Measurements from ENCODE around the gene RALY.

The RALY gene

DNA sequence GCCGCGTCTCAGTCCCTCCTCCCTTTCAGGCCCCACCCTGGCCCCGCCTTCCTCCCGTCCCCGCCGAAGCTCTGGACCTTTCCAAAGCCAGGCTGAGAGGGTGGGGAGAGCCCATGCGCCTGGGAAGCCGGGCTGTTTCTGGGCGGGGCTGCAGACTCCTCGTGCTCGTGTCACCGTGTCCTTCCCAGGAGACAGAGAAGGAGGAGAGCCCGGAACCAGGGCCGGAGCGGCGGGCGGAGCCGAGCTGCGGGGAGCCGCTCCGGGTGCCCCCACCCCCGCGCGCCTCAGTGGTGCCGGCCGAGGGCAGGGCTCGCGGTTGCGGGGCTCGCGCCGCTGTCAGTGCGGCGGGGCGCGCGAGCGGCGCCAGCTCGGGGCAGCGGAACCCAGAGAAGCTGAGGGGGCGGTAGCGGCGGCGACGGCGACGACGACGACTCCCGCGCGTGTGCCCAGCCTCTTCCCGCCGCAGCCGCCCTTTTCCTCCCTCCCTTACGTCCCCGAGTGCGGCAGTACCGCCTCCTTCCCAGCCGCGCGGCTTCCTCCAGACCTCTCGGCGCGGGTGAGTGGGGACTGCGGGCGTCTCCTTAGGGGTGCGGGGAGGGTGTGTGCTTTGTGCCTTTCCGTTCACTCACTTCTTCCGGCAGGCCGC is at the start of gene RALY:
Gene RALY, plus strand, starts transcription at position 336 of the 646 bp plus-strand sequence. CDS start 78,164 bp downstream, outside the sequence.
- peak; percentile 100 for DNase-seq

DNA sequence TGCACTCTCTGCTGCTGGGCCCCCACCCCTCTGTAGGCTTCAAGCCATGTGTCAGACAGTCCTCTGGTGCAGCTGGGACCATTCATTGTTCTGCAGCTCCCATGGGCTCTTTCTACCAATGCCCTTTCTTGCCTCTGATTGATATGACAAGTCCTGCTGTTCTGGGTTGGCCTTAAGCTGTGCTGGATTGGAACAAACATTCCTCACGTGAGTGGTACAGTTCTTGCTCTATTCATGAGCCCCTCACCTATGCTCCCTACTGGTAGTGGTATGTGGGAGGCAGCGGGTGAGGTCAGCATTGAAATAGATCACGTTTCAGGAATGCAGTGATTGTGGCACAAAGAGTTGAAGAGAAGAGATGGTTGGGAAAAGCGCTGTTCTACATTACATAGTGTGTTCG is 48.8 kb upstream of the RALY start:
- no peak for DNase-seq

DNA sequence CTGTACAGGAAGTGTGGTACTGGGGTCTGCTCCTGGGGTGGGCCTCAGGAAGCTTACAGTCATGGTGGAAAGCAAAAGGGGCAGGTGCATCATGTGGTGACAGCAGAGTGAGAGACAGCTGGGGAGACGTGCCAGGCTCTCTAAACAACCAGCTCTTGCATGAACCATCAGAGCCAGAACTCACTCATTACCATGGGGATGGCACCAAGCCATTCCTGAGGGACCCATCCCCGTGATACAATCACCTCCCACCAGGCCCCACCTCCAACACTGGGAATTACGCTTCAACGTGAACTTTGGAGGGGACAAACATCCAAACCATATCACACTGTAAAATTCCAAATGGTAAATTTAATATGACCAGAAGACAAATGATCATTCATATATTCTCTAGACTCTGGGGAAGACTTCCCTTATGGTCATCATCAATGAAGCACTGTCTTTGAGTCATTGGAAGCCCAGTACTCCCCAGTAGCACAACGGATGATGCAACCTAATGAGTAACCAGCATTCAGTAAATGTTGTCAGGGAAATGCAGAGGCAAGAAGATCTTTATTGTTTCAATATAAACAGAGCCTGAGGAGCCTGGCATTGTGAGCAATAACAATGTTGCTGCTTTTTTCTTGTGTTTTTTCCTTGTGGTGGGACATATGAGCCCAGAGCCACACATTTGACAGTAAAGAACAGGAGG is 48.2 kb upstream of the RALY start:
- peak; percentile 35 for DNase-seq

DNA sequence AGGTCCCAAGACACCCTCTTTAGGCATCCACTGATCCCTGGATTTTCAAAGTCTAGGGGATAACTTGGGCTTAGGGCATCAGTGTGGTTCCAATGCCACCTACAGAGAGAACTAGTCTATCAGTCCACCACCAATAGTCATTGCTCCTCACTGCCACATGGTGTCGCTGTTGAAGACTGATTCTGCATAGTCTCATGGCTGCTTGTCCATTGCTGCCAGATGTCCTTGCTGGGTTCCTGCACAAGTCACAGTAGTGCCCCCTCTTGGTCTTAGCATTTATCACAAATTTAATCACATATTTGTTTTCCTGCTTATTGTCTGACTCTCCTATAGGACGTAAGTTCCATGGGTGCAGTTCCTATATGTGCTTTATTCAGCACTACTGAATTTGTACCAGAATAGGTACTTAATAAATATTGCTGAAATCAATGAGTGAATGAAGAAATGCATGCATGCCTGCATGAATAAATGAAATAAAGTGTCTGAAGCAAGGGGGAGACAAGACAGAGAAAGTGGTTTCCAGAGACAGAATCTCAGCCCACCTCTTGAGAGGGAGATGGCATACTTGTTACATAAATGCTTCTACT is 45.9 kb upstream of the RALY start:
- no peak for DNase-seq

DNA sequence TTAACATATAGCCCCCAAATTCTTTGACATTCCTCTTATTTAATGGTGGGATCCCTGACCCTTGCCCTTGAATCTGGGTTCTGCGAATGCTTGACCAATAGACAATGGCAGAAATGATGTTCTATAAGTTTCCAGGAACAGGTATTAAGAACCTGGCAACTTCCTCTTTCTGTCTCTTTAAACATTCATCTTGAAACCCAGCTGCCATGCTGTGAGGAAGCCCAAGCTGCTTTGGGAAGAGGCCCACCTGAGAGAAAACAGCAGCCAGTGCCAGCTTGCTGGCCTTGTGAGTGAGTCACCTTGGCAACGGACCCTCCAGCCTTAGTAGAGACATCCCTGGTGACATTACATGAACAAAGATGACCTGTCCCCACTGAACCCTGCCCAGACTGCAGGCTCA is 45.2 kb upstream of the RALY start:
- no peak for DNase-seq

DNA sequence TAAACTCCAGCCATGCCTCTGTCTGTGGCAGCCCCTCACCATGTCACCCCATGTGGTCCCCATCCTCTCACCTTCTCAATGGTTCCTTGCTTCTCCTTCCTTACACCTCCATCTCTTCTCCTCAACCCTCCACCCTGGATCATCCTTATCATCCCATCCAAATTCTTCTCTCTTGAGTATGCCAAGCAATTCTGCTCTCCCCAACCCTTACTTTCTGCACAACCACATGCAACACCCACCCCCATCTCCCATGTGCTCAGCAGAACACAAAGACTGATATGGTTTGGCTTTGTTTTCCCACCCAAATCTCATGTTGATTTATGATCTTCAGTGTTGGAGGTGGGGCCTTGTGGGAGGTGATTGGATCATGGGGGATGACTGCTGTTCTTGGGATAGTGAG is 42.5 kb upstream of the RALY start:
- DNase-seq: no peak

DNA sequence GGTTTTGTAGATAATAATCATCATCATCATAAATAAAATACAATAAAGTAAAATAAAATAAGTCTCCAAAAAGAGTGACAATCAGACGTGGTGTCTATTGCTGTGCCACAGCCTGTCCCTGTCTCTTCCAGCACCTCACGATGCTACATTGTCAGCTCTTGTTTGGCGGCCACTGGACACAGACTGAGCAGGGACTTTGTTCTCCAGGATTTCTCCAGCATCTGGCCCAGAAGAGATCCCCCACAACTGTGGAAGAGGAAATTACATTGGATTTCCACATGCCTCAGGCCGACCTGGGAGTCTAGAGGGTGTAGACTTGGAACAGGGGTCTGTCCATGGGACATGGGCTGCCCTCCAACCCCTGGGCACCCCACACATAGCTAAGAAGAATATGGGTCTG is 39.2 kb upstream of the RALY start:
- no peak for DNase-seq

DNA sequence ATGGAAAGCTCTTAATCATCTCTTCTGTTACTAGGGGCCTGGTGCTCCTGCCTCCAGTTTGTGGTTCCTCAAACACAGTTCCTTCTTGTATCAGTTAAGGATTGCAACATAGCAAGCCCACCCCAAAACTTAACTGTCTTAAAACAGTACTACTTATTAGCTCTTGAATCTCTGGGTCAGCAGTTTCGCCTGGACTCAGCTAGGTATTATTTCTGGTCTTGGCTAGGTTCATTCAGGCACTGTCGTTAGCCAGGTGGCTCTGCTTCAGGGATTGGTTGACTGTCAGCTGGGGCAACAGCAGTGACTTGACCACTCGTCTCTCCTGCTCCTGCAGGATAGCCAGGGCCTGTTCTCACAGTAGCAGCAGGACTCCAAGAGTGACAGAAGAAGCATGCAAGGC is 30.0 kb upstream of the RALY start:
- no peak for DNase-seq

DNA sequence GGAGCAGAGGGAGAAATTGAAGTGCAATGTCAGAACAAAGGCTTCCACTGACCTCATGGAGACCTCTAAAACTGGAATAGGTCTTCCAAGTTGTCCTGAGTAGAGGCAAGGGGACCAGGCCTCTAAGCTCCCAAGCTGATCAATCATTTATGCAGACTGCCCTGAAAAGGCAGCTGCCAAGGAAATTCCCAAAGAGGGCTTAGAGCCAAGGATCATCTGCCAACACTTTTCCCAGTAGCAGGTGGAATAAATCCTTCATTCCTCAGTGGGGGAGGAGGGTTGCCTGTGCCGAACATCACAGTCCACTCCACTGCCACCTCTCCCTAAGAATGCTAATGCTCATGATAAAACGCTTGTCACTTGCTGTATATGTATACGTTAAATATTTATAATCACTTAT is 29.3 kb upstream of the RALY start:
- no peak for DNase-seq

DNA sequence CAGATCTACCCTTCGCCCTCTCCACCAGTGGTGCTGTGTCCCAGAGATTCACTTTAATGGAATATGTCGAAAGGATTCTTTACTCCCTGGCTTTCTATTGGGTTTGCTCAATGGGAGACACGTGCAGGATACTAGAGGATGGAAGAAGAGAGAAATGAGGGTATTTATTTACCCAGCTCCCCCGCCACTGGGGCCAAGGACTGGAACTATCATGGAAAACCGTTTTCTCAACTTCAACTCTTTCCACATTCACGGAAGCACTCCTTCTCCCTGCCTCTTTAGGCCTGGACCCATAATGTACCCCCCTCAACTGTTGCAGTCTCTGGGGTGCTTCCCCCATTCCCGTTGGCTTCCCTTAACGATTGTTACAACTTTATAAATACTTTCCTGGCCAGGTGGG is 26.6 kb upstream of the RALY start:
- no peak for DNase-seq

DNA sequence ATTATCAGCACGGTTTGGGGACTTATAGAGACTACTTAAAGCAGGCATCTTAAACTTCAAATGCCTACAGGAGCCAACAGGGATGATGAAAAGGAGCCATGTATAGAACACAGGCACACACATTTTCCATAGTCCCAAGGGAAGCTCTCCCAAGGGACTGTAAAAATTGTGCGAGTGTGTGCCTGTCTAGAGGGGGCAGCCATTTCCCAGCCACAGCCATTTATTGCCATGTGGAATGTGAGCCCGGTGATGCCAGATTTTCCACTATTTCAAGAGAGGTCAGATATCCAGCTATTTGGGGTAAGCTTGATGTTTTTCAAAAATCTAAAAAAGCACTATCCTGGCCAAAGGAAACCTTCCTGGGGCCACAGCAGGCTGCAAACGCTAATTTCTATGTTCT is 24.1 kb upstream of the RALY start:
- no peak for DNase-seq

DNA sequence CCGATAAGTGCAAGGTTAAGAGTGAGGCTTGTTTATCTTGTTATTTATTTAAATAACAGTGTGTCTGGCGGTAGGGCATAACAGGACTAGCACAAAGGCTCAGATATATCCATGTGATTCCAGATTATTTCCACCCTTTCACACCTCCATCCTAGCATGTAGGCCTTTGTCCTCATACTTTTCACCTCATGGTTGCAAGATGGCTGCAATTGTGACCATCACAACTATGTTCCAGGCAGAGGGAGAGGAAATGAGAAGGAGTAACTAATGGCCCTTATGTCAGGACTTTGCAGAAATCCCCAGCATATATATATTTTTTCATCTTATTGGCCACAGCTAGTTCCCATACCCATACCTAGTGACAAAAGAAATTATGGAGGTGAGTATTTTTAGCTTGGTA is 23.5 kb upstream of the RALY start:
- DNase-seq: no peak

DNA sequence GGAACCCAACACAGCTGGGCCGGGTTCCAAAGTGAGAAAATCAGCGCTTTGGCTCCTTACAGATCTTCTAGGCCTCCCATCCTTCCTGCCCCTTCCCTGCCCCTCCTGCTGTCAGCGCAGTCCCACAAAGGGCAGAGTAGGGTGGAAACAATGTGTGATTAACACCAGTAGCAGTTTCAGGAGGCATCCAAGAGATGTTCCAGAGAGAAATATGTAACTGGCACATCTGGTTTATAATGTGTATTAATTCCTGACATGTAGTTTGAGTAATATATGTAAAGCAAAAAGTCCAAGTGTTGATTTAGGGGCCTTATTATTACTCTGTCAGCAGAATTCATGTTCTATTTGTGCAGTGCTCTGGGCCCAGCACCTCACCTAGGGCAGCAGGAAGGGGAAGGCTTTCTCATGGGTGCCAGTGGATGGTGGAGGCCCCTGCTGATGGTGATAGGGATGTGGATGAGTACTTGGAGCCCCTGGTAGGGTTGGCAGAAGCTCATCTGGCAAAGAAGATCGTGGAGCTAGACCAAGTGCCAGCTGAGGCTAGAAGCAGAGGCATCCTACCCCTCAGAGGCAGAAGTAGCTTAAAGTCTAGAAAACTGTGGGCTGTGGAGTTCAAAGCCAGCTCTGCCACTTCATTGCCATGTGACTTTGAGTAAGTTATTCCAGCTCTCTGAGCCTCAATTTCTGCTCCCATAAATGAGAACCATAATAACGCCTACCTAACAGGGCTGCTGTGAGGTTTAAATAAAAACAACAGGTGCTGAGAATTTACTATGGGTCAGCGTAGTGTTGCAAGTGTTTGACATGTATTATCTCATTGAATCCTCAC is 22.4 kb upstream of the RALY start:
- DNase-seq: no peak

DNA sequence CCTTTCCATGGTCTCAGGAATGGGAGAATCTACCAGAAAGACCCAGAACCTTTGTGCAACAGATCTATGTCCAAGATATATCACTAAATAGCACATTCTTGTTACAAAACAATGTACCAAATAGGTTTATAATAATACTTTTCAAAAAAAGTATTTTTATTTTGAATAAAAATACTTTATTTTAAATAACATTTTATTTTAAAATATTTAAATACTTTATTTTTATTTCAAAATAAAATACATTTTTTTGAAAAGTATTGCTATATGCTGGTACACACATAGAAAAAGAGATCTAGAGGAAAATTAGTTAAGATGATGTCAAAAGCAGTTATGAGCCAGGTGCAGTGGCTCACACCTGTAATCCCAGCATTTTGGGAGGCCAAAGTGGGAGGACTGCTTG is 16.8 kb upstream of the RALY start:
- DNase-seq: no peak

DNA sequence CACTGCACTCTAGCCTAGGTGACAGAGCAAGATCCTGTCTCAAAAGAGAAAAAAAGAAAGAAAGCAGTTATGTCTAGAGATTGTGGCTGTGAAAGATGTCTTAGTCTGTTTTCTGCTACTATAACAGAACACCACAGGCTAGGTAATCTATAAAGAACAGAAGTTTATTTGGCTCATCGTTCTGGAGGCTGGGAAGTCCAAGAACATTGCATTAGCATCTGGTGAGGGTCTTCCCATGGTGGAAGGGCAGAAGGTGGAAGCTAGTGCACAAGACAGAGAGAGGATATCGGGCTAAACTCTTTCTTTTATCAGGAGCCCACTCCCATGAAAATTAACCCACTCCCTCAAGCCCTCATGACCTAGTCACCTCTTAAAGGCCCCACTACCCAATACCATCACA is 16.2 kb upstream of the RALY start:
- DNase-seq: no peak

DNA sequence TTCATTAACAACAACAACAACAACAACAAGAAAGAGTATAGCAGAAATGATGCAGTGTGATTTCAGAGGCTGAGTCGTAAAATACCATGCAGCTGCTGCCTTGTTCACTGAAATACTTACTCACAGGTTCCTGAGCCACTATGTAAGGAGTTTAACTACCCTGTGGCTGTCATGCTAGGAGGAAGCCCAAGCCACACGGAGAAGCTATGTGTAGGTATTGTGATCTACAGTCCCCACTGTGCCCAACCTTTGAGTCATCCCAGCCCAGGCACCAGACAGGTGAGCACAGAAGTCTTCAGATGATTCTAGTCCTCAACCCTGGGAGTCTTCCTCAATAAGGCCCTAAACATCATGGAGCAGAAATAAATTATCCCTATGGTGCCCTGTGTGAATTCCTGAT is 14.6 kb upstream of the RALY start:
- no peak for DNase-seq

DNA sequence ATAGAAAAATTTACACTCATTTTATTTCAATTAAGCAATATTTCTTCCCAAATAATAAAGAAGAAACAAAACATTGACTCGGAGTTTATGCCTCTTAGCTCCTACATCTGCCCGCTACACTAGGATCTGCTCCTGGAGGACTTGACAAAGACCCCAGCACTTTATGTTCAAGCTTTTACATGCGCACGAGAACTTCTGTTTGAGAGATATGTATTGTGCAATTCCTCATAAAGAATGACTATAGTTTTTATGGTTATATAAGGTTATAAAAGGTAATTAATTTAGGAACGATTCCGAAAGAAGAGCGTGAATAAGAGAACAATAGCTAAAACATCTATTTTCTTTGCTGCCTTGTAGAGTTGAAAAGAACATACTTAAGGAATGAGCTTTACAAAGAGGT is 12.4 kb upstream of the RALY start:
- no peak for DNase-seq

DNA sequence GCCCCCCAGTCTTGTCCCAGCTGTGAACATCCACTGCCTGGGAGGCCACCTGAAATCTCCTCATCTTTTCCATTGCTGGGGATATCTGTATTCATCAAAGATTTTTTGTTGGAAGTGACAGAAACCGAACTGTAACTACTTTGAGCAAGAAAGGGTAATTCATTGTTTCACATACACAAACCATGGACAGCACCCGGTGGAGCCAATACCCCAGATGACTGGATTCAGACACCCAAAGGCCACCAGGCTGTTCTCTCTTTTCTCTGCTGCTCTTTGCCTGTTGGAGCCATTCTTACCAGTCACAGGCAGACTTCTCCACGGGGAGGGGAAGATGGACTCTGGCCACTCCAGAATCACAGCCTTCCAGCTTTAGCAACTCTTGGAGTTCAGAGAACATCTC is 11.7 kb upstream of the RALY start:
- DNase-seq: no peak

DNA sequence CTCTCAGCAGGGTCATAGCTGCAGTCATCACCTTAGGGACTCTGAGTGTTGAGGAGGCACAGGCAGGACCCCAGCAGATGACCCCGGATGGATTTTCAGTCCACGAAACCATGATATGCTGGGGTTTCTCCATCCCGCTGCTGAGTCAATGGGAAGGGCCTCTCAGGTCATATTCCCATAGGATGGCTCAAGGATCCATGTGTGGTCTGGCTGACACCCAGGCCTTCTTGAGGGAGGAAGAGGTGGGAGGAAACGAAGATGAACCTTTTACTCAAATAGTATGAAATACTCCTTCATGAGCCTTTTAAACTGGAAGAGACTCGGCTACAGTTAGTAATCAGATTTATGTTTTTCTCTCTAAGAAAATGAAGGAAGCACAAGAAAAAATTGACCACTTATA is 10.3 kb upstream of the RALY start:
- no peak for DNase-seq

DNA sequence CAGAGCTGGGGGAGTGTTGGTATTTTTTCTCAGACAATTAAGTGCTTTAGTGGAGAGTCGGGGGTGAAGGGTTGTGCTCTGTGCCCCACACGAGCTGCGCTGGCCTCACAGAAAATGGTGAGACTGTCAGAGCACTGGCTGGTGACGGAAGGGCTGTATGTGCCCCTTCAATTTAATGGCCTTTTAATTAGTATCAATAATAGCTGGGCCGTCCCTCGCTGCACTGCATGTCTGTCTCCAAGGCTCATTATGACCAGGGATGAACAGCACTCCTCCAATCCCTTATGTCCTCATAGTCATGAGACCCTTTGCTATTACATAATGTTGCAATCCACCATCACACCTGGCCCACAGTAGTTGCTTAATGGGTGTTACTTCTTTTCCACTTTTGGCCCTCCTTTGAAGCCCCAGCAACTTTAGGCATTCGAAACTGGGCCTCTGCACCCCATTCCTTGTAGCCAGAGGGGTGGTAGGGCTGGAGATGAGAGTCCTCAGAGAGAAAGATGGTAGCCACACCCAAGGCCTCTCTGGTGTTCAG is 9.5 kb upstream of the RALY start:
- DNase-seq: no peak

DNA sequence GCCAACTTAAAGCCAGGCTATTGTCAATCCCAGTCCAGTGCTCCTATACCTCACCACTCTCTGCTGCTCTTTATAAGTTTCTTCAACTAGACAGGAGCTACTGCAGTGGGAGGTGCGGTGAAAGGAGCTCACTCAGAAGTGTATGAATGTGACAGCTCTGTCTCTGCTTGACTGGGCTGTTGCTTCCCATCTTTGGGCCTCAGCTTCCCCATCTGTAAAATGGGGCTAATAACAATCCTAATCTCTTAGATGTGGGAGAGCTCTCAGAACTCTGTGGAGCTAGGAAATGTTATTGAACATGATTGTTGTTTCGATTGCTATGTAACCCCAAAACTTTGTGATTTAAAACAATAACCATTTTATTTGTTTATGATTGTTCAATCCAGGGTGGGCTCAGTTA is 8.4 kb upstream of the RALY start:
- DNase-seq: no peak

DNA sequence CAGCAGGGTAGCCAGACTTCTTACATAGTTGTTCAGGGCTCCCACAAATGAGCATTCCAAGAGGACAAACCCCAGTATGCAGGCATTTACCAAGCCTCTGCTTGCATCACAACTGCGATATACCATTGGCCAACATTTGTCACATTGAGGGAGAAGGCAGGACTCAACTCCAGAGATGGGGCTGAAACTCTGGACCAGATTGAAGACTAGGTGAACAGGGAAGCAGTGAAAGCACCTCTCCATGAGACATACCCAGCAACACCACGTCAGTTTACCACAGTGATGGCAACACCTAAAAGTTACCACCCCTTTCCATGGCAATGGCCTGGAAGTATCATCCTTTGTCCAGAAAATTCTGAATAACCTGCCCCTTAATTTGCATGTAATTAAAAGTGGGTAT is 7.9 kb upstream of the RALY start:
- DNase-seq: no peak

DNA sequence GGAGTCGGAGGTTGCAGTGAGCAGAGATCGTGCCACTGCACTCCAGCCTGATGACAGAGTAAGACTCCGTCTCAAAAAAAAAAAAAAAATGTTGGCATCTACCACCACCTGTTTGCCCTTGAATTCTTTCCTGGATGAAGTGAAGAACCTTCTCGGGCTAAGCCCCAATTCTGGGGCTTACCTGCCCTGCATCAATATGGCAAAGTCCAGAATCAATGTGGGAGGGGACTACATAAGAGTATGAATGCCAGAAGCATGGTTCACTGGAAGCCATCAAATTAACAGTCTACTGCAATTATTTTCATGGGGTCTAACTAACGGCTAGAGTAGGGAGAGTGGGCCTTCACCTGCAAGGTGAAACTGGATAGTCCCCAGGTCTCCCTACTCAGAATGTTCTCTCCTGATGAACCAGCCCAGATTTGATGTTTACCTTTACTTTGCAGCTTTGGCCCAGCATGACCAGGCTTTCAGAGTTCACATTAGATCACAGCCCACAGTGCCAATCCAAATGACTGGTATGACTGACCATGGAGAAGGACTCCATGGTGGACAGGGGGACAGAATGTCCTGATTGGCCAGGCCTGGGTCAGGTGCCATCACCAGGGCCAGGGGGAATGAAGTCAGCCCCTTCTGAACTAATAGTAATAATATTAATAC is 7.0 kb upstream of the RALY start:
- no peak for DNase-seq

Measured in kidney glomerular epithelial cell (primary cell).